ENCODE results near the gene EXD3. TPM values are rescaled to one million over a fixed set of nuclear protein-coding genes. Genes with fewer than 3 reads are reported as not detected.
"Not testable (repeated sequence)": the region's sequence is repeated elsewhere in the genome, so short reads cannot be mapped to it uniquely, and the experiment has no call there.

EXD3 gene
- total RNA-seq, 2 donors from 2014 or later, result 7.9 to 14.8 TPM

- DNase-seq (ENCODE audit: low spot score in 2 of 2), result no peak
- no peak for ATAC-seq
- Mint-ChIP-seq H3K27ac (no peak overlapping the region), H3K9me3 (no peaks in the 10 kb centered on the region), H3K36me3 (peaks cover 0 to 16% of the 10 kb centered on the region in 2 donors)
These were observed 26.7 kb downstream of the EXD3 start for GRCh38 chr9:137396227-137396626.

- no peaks in the 10 kb centered on the region for H3K9me3 Mint-ChIP-seq
- no peak overlapping the region for H3K27ac Mint-ChIP-seq
- DNase-seq (ENCODE audit: low spot score in 2 of 2) (no peak), ATAC-seq (no peak)
- peaks cover 0 to 16% of the 10 kb centered on the region in 2 donors for H3K36me3 Mint-ChIP-seq
These were observed 27.3 kb downstream of the EXD3 start for GRCh38 chr9:137395666-137396010.

DNA sequence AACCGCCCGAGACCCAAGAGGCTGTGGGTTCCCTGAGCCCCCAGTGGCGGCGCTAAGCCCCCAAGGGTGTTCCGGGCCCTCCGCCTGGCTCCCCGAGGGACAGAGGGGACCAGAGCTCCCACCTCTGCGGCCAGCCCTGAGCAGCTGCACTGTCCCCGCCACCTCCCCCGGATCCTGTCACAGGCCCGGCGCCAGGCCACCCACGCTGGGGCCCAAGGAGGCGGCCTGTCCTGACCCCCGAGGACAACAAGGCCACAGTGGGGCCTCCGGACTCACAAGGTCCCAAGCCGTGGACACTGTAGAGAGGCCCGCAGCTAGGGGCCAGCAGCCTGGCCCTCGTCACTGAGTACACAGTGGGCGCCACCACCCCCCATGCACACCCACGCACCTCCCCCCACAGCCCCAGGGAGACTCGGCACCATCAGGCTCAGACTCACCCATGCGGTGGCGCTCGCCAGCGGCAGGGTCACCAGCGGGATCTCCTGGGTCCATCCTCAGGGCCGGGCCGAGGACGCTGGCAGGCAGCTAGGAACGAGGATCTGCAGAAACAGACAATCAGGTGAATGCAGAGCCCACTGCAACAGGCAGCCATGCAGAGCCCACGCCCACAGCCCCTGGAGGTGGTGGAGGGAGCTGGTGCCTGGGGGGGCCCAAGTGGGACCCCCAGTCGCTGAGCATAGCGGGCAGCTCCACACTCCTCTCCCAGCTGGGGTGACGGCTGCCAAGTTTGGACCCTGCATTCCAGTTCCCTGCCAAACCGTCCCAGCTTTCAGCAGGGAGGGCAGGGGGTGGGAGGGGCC, 27.9 kb downstream of the EXD3 start:
- ATAC-seq (no peak), DNase-seq (ENCODE audit: low spot score in 2 of 2) (no peak)
- Mint-ChIP-seq H3K9me3 (no peaks in the 10 kb centered on the region), H3K27ac (no peak overlapping the region), H3K36me3 (peaks cover 0 to 11% of the 10 kb centered on the region in 2 donors)

GRCh38 chr9:137393176-137394150, 29.5 kb downstream of the EXD3 start:
- H3K36me3 Mint-ChIP-seq, result no peaks in the 10 kb centered on the region
- no peak for DNase-seq (ENCODE audit: low spot score in 2 of 2)
- H3K9me3 Mint-ChIP-seq, result no peaks in the 10 kb centered on the region
- peak overlapping the region in 1 of 2 donors; percentile 32 for H3K27ac Mint-ChIP-seq
- ATAC-seq, result no peak

DNA sequence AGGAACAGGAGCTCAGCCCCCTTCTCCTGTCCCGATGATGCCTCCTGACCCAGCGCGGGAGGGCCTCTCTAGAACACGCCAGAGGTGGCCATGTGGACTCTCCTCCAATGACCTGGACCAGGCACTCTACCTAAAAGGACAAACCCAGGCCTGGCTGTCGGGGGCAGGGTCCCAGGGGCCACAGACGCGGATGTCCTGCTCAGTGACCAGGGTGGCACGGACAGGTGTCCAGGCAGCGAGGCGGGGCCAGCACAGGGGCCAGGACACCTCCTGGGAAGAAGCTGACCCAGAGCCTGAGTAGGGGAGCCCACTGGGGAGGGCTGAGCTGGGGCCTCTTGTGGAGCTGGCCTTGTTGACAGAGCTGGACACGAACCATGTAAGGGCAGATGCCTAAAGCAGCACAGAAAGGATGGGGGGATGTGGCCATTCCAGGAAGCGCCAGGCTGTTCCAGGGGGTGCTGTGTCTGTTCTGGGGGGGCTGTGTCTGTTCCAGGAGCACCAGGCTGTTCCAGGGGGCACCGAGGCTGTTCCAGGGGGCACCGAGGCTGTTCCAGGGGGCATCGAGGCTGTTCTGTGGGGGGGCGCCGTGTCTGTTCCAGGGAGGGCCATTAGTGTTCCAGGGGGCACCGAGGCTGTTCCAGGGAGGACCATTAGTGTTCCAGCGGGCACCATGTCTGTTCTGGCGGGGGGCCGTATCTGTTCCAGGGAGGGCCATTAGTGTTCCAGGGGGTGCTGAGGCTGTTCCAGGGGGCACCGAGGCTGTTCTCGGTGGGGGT, 30.5 kb downstream of the EXD3 start:
- ATAC-seq, result no peak
- DNase-seq (ENCODE audit: low spot score in 2 of 2), result no peak
- no peaks in the 10 kb centered on the region for H3K9me3 Mint-ChIP-seq
- peak overlapping the region in 1 of 2 donors; percentile 32 for H3K27ac Mint-ChIP-seq
- no peaks in the 10 kb centered on the region for H3K36me3 Mint-ChIP-seq

- no peaks in the 10 kb centered on the region for H3K36me3 Mint-ChIP-seq
- no peak overlapping the region for H3K27ac Mint-ChIP-seq
- H3K9me3 Mint-ChIP-seq, result no peaks in the 10 kb centered on the region
- ATAC-seq, result no peak
- DNase-seq (ENCODE audit: low spot score in 2 of 2), result no peak
These were observed 31.6 kb downstream of the EXD3 start for GRCh38 chr9:137391411-137391754.

- DNase-seq (ENCODE audit: low spot score in 2 of 2), result no peak
- Mint-ChIP-seq H3K36me3 (no peaks in the 10 kb centered on the region), H3K9me3 (no peaks in the 10 kb centered on the region), H3K27ac (no peak overlapping the region)
- no peak for ATAC-seq
These were observed 32.2 kb downstream of the EXD3 start for GRCh38 chr9:137390553-137391410.

- H3K27ac Mint-ChIP-seq, result no peak overlapping the region
- ATAC-seq (no peak), DNase-seq (ENCODE audit: low spot score in 2 of 2) (no peak)
- no peaks in the 10 kb centered on the region for H3K36me3 Mint-ChIP-seq
- H3K9me3 Mint-ChIP-seq, result no peaks in the 10 kb centered on the region
These were observed 33.6 kb downstream of the EXD3 start for GRCh38 chr9:137389428-137389746.

DNA sequence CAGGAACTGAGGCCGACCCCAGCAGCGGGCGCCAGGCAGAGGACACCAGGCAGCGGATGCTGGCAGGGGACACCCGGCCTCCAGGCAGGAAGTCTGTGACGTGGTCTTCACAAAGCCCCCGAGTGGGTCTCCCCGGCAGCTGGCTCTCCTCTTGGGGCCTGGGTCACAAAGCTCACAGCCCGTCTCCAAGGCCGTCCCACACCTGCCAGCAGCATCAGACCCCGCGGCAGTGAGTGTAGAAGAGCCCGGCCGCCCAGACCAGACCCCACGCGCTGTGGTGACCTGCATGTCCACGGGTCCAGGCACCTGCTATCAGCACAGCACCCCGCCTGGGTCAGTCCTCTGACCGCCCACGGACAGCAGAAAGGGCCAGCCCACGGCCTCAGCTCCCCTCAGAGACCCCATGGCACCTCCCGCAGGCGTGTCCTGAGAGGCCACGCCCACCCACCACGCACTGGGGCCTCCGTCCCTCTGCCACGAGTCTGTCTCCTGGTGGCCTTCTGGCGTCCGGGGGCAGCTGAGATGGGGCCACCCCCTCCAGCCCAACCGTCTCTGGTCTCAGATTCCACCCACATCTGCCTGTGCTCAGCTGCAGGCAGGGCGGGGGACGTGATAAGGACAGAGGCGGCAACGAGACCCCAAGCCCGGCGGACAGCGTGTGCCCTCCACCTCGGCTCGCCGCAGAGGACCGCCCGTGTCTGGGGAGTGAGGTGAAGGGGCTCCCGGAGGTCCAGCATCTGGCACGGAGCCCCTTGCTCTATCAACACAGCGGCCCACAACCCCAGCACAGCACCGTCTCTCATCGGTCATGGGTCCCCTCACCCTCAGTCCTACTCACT, 34.2 kb downstream of the EXD3 start:
- no peak overlapping the region for H3K27ac Mint-ChIP-seq

GRCh38 chr9:137387891-137388560, 34.9 kb downstream of the EXD3 start:
- Mint-ChIP-seq H3K27ac (peak overlapping the region in 1 of 2 donors; percentile 60), H3K36me3 (no peaks in the 10 kb centered on the region), H3K9me3 (no peaks in the 10 kb centered on the region)
- DNase-seq (ENCODE audit: low spot score in 2 of 2), result no peak
- peak in 1 of 2 donors; percentile 6 for ATAC-seq

More for the DNA sequence above, 34.2 kb downstream of the EXD3 start:
- DNase-seq (ENCODE audit: low spot score in 2 of 2) (no peak), ATAC-seq (no peak)
- H3K9me3 Mint-ChIP-seq, result no peaks in the 10 kb centered on the region
- no peaks in the 10 kb centered on the region for H3K36me3 Mint-ChIP-seq

GRCh38 chr9:137387114-137387890, 35.7 kb downstream of the EXD3 start:
- ATAC-seq, result peak; percentile 58 to 84
- H3K36me3 Mint-ChIP-seq, result no peaks in the 10 kb centered on the region
- peak in 1 of 2 donors; percentile 49 for DNase-seq (ENCODE audit: low spot score in 2 of 2)
- H3K27ac Mint-ChIP-seq, result peak overlapping the region; percentile 44 to 74
- no peaks in the 10 kb centered on the region for H3K9me3 Mint-ChIP-seq

- H3K36me3 Mint-ChIP-seq; DNase-seq (ENCODE audit: low spot score in 2 of 2); ATAC-seq; H3K9me3 Mint-ChIP-seq: not testable (repeated sequence)
- peak overlapping the region; percentile 44 to 74 for H3K27ac Mint-ChIP-seq
These were observed 36.4 kb downstream of the EXD3 start for GRCh38 chr9:137386507-137387113.

- H3K9me3 Mint-ChIP-seq, result no peaks in the 10 kb centered on the region
- H3K36me3 Mint-ChIP-seq, result no peaks in the 10 kb centered on the region
- no peak overlapping the region for H3K27ac Mint-ChIP-seq
- ATAC-seq (no peak), DNase-seq (ENCODE audit: low spot score in 2 of 2) (no peak)
These were observed 37.8 kb downstream of the EXD3 start for GRCh38 chr9:137385061-137385655.

Data from activated naive CD4-positive, alpha-beta T cell treated with anti-CD3 and anti-CD28 coated beads, Interleukin-2, amount 50 U/mL, for 72 hours (primary cell).